Hematopoietic multipotent progenitor cell treated with erythropoietin and hydrocortisone succinate and interleukin-3 and kit ligand, for 6 days (in vitro differentiated cells): ENCODE data around the gene EIF4G3.
"Not testable (repeated sequence)": the region's sequence is repeated elsewhere in the genome, so short reads cannot be mapped to it uniquely, and the experiment has no call there.

ENCODE experiments used
- DNase-seq: peaks from one replicate; pipeline ENCODE4 v3.0.0-alpha.2; 2015

EIF4G3 gene

DNA sequence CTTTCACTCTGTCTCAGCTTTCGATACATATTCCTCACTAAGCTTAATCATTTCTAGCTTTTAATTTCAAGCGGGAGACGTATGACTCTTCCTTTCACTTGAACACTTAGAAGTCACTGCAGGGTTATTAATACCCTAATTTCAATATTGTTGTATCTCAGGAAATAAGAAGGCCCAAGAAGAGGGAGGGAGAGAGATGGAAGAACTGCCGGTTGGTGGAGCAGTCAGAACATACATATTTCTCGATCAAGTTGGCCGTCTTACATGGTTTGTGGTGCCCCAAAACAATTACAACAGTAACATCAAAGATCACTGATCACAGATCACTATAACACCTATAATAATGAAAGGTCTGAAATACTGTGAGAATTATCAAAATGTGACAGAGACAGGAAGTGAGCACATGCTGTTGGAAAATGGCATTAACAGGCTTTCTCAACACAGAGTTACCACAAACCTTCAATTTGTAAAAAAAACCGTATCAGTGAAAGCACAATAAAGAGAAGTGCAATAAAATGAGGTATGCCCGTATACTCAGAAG lies 244.2 kb downstream of the EIF4G3 start:
- DNase-seq, result peak; percentile 52

DNA sequence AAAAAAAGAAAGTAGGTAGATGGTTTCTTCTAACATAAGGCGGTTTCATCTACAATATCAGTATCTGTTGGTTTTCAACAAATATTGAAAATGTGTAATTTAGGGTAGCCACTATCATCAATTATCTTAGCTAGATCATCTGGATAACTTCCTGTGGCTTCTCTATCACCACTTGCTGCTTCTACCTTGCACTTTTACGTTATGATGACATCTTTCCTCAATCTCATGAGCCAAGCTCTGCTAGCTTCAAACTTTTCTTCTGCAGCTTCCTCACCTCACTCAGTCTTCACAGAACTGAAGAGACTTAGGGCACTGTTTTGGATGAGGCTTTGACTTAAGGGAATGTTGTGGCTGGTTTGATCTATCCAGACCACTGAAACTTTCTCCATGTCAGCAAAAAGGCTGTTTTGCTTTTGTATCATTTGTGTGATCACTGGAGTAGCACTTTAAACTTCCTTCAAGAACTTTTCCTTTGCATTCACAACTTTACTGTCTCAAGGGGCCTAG lies 244.7 kb downstream of the EIF4G3 start:
- DNase-seq, result peak; percentile 36

DNA sequence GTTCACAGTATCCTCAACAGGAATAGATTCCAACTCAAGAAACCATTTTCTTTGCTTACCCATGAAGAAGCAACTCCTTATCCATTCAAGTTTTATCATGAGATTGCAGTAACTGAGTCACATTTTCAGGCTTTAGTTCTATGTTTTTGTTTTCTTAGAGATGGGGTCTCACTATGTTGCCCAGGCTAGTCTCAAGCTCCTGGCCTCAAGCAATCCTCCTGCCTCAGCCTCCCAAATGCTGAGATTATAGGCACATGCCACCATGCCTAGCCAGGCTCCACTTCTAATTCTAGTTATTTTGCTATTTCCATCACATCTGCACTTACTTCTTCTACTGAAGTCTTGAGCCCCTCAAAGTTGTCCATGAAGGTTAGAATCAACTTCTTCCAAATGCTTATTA lies 246.3 kb downstream of the EIF4G3 start:
- DNase-seq, result no peak

GRCh38 chr1:20928146-20928545 lies 248.6 kb downstream of the EIF4G3 start:
- peak; percentile 40 for DNase-seq

DNA sequence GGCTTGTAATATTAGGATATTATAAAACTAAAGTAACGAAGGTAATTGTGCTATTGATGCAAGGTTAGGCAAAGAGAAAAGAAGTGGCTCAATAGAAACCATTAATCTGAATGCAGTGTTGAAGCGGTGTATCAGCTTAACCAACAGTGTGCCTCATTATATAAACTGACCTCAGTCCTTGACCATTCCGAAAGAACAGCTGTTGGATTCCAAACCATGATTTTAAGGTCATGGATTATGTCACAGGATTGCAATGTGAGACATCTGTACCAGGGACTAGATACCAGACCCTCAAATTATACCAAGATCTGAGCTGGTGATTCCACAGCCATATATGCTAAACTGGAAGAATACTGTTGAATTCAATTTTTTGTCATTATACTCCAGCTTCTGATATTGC lies 255.4 kb downstream of the EIF4G3 start:
- DNase-seq, result no peak

GRCh38 chr1:20913242-20913641 lies 263.5 kb downstream of the EIF4G3 start:
- no peak for DNase-seq

GRCh38 chr1:20907526-20907925 lies 269.2 kb downstream of the EIF4G3 start:
- not testable (repeated sequence) for DNase-seq

DNA sequence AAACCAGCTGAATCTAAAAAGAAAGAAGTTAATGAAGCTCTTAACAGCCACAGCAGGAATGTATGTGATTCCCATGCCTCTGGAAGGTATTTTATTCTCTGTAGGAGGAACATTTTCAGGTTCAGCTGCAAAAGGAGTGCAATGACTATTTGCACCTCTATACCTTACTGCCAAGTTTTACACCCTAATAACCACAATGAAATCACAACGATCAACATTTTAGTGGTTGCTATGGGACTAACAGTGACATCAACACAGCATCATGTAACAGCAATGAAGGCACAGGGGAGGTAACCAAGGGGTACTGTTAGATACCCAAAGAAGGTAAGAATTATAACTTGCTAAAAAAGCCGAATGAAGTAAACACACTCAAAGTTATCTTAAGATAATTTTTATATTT lies 273.3 kb downstream of the EIF4G3 start:
- no peak for DNase-seq

- DNase-seq, result no peak
Observed at GRCh38 chr1:20900056-20900455, 276.6 kb downstream of the EIF4G3 start.

- DNase-seq, result no peak
Observed at GRCh38 chr1:20899154-20899972, 277.3 kb downstream of the EIF4G3 start.

DNA sequence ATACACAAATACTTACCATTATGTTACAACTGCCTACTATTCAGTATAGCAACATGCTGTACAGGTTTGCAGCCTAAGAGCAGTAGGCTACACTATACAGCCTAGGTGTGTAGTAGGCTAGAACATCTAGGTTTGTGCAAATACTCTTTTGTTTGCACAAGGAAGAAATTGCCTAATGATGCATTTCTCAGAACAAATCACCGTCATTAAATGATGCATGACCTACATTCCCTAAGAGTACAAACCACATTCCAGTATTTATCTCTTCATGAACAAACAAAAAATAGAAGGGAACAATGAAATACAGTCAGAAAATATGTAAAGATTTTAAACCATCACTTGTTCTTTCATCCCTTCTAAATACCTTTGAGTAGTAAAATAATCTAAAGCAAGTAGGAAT lies 279.9 kb downstream of the EIF4G3 start:
- no peak for DNase-seq

GRCh38 chr1:20893931-20894330 lies 282.8 kb downstream of the EIF4G3 start:
- no peak for DNase-seq

GRCh38 chr1:20891091-20891490 lies 285.6 kb downstream of the EIF4G3 start:
- DNase-seq, result no peak

GRCh38 chr1:20887246-20887645 lies 289.5 kb downstream of the EIF4G3 start:
- no peak for DNase-seq

- peak; percentile 55 for DNase-seq
Observed at GRCh38 chr1:20885121-20885520, 291.6 kb downstream of the EIF4G3 start.

GRCh38 chr1:20884513-20884912 lies 292.2 kb downstream of the EIF4G3 start:
- no peak for DNase-seq

- DNase-seq, result no peak
Observed at GRCh38 chr1:20883766-20884165, 292.9 kb downstream of the EIF4G3 start.

GRCh38 chr1:20882837-20883236 lies 293.9 kb downstream of the EIF4G3 start:
- DNase-seq, result no peak

- DNase-seq, result no peak
Observed at GRCh38 chr1:20878799-20879198, 297.9 kb downstream of the EIF4G3 start.

DNA sequence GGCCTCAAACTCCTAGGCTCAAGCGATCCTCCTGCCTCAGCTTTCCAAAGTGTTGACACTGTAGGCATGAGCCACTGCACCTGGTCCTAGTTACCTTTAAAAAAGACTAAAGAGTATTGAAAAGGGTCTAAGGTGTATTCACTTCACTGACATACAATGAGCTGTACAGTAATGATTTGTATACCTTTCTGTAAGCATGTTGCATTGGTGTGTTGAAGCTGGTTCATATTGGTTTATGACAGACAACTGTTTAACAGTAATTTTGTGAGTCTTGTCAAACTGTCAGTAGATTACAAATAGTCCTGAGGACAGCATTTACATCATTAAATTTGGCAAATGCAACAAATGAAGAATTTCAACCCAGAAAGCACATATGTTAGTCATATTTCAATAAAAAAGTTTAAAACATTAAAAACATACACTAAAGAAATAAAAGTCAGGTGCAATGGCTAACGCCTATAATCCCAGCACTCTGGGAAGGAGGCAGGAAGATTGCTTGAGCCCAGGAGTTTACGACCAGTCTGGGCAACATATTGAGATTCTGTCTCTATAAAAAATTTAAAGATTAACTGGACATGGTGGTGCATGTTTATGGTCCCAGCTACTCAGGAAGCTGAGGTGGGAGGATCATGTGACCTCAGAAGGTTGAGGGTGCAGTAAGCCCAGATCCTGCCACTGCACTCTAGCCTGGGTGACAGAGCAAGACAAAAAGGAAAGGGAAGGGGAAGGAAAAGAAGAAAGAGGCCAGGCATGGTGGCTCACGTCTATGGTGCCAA lies 301.3 kb downstream of the EIF4G3 start:
- no peak for DNase-seq

GRCh38 chr1:20873311-20873710 lies 303.4 kb downstream of the EIF4G3 start:
- DNase-seq, result peak; percentile 70

- no peak for DNase-seq
Observed at GRCh38 chr1:20871419-20871818, 305.3 kb downstream of the EIF4G3 start.

- DNase-seq, result no peak
Observed at GRCh38 chr1:20870718-20871117, 306.0 kb downstream of the EIF4G3 start.

- DNase-seq, result no peak
Observed at GRCh38 chr1:20868263-20868662, 308.4 kb downstream of the EIF4G3 start.
